Measurements from ENCODE around the gene PRORP.

- TF ChIP-seq POLR2A (IDR thresholded peaks at IDR 0.05) (no peak), POLR2AphosphoS5 (IDR thresholded peaks at IDR 0.05) (no peak)
- TF ChIP-seq, protein P1, sequence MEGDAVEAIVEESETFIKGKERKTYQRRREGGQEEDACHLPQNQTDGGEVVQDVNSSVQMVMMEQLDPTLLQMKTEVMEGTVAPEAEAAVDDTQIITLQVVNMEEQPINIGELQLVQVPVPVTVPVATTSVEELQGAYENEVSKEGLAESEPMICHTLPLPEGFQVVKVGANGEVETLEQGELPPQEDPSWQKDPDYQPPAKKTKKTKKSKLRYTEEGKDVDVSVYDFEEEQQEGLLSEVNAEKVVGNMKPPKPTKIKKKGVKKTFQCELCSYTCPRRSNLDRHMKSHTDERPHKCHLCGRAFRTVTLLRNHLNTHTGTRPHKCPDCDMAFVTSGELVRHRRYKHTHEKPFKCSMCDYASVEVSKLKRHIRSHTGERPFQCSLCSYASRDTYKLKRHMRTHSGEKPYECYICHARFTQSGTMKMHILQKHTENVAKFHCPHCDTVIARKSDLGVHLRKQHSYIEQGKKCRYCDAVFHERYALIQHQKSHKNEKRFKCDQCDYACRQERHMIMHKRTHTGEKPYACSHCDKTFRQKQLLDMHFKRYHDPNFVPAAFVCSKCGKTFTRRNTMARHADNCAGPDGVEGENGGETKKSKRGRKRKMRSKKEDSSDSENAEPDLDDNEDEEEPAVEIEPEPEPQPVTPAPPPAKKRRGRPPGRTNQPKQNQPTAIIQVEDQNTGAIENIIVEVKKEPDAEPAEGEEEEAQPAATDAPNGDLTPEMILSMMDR (IDR thresholded peaks at IDR 0.05), result no peak
Measured at GRCh38 chr14:35158951-35159653, 36.8 kb downstream of the PRORP start.

All from prostate gland (tissue), 2 donors.